Activated CD4-positive, CD25-positive, alpha-beta regulatory T cell treated with anti-CD3 and anti-CD28 coated beads, Interleukin-2, amount 50 U/mL, for 24 hours (primary cell): ENCODE results near the gene CCDC148.
"Not testable (repeated sequence)": the region's sequence is repeated elsewhere in the genome, so short reads cannot be mapped to it uniquely, and the experiment has no call there.

Experiments
- ATAC-seq, 2 donors: fragments of 150-1000 bp; cut with Tn5 transposase; one replicate each; pipeline ENCODE4 v1.10.0; 2021; ENCODE audit warnings: mild to moderate bottlenecking in 1 of 2, moderate library complexity in 1 of 2

The CCDC148 gene

DNA sequence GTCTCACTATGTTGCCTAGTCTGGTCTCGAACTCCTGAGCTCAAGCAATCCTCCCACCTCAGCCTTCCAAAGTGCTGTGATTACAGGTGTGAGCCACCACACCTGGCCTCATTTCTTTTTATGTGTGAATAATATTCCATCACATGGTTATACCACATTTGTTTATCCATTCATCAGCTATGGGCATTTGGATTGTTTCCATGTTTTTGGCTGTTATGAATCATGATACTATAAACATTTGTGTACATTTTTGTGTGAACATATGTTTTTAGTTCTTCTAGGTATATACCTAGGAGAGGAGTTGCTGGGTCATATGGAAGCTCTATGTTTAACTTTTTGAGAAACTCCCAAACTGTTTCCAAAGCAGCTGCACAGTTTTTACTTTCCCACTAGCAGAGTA lies 24.6 kb upstream of the CCDC148 start:
- no peak for ATAC-seq

GRCh38 chr2:158478816-158479215 lies 22.3 kb upstream of the CCDC148 start:
- ATAC-seq: no peak

DNA sequence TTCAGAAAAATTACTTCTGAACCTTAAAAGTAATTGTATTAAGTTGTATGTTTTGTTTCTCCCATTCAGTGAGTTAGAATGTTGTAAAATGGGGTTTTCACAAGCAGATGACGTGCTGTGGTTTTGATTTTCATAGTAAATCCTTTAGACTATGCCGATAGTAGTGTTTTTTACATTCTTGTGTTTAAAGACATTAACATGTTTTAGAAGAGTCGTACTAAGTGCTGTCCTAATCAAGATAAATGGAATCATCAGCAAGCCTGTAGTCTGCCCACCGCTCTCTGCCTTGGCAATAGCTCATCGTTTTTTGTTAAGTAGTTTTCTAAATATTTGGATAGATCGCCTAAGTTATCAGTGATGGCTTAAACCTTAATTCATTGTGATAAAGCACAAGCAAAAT lies 21.7 kb upstream of the CCDC148 start:
- ATAC-seq: no peak

- ATAC-seq: peak in 1 of 2 donors; percentile 38
Observed at GRCh38 chr2:158477202-158477601, 20.6 kb upstream of the CCDC148 start.

- ATAC-seq: not testable (repeated sequence)
Observed at GRCh38 chr2:158474526-158475011, 18.0 kb upstream of the CCDC148 start.

DNA sequence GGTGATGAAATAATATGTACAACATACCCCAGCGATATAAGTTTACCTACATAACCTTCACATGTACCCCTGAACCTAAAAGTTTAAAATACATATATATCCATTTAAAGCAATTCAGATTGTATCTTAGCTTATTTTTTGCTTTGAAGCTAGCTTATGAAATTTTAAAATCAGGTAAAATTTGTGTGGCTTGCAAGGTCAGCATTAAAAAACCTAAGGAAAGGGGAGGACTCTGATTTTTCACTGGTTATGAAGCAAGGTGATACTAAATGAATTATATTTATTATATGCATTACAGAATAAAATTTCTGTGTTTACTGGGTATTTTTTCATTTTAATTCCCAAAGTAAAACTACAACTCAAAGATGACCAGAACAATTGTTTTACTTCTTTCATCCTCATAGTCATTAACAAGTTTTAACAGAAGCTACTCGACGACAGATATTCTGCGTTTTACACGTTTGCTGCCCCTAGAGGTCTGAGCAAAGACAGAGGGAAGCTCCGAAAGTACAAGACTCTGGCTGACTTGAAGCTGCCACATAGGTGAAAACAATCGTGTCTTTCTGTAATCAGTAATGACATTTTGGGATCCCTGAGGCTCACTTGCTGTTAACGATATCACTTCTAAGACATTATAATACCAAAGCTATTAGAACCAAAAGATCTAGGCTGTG lies 17.3 kb upstream of the CCDC148 start:
- ATAC-seq: no peak

GRCh38 chr2:158473300-158473699 lies 16.7 kb upstream of the CCDC148 start:
- not testable (repeated sequence) for ATAC-seq

- not testable (repeated sequence) for ATAC-seq
Observed at GRCh38 chr2:158472829-158473228, 16.3 kb upstream of the CCDC148 start.

GRCh38 chr2:158467248-158467647 lies 10.7 kb upstream of the CCDC148 start:
- no peak for ATAC-seq

GRCh38 chr2:158464426-158465281 lies 8.1 kb upstream of the CCDC148 start:
- ATAC-seq: peak; percentile 73 to 77

DNA sequence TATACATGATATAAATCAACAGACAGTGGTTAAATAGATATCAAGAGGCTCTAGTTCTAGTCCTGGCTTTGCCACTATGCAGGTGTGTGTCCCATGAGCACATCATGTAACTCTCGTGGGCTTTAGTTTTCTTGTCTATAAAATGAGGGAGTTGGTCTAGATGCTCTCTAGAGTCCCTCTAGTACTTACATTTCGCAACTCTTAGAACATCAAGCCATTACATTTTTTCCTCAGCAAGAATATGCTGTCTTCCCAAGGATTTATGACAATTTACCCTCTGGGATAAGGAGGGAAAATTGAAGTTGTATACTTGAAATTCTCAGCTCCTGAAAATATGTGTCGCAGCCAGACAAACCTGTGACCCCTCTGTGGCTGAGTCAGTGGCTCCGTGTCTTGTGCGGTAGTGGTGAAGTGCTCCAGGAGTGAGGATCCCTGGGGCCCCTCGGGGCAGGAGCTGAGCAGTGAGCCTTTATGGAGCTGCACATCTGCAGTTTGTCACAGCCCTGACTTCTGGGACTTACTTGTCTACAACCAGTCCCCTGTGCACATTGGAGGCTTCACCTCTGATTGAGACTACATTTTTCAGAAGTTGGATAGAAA lies 7.0 kb upstream of the CCDC148 start:
- no peak for ATAC-seq

DNA sequence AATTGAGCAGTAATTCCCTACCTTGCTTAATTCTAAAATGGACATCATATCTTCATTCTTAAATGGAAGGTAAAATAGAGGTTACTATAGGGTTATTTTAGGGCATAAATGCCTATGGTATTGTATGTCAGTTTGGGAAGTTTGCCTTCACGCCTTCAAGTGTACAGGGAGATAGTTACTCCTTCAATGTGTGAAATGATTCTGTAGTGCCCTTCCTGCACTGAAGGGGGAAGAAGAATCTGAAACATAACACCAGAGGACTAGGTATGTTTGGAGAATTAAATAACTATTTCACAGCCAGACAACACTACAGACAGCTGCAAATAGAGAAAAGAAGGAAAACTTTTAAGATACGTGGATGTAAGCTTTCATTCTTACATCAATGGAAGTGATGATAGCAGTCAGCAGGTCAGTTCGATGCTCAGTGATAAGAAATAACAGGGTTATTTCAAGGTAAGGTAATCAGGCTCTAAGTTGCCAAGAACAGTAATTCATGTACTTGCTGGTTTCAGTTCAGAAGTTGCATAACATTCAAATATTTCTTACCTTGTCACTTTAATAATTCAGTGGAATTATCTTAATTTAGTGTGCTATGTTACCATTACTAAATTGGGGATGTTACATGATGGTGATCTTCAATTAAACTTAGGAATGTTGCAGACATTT lies 4.2 kb upstream of the CCDC148 start:
- no peak for ATAC-seq

- no peak for ATAC-seq
Observed at GRCh38 chr2:158459161-158460003, 2.8 kb upstream of the CCDC148 start.

GRCh38 chr2:158458617-158458920 lies 2.0 kb upstream of the CCDC148 start:
- no peak for ATAC-seq

- ATAC-seq: peak; percentile 45 to 51
Observed at GRCh38 chr2:158457826-158458616, 1.5 kb upstream of the CCDC148 start.

GRCh38 chr2:158457092-158457825 lies 706 bp upstream of the CCDC148 start:
- peak; percentile 12 to 40 for ATAC-seq

- no peak for ATAC-seq
Observed at GRCh38 chr2:158443606-158444005, 12.9 kb downstream of the CCDC148 start.

- ATAC-seq: not testable (repeated sequence)
Observed at GRCh38 chr2:158439062-158439461, 17.5 kb downstream of the CCDC148 start.

GRCh38 chr2:158433716-158434115 lies 22.8 kb downstream of the CCDC148 start:
- not testable (repeated sequence) for ATAC-seq

- ATAC-seq: no peak
Observed at GRCh38 chr2:158432117-158432516, 24.4 kb downstream of the CCDC148 start.

- no peak for ATAC-seq
Observed at GRCh38 chr2:158414538-158414937, 42.0 kb downstream of the CCDC148 start.
